H1 (cell line): ENCODE results near the gene MSI2. TPM values are rescaled to one million over a fixed set of nuclear protein-coding genes. Genes with fewer than 3 reads are reported as not detected.

Experiments used
- CTCF ChIA-PET: fragments of 300-600 bp; sonication (Branson Sonifier 250); formaldehyde crosslinking; loops from one replicate; lab custom pipeline; 2021; ENCODE audit not compliant: partially characterized antibody; lab: Charles Lee
- POLR2A ChIA-PET: fragments of 300-600 bp; sonication (Branson Sonifier 250); formaldehyde crosslinking; loops from one replicate; lab custom pipeline; 2021; ENCODE audit warnings: inconsistent platforms; ENCODE audit not compliant: partially characterized antibody; lab: Charles Lee
- DNase-seq, 2 experiments: peaks; one replicate each; pipeline versions ENCODE4 v3.0.0 to v3.0.0-alpha.2; 2010 to 2022; ENCODE audit warnings: low spot score in 2 of 2, low read depth in 1 of 2, mixed read lengths in 1 of 2
- FAIRE-seq: peaks from 2 replicates; lab custom pipeline; 2011; peaks lifted over from hg19 to GRCh38; lab: Jason Lieb, UNC
- H2AFZ ChIP-seq: 2 replicates; pipeline ENCODE4 v1.8.1; 2012; ENCODE audit warnings: low read length, inconsistent platforms
- H2AK5ac ChIP-seq: 2 replicates; pipeline ENCODE4 v1.6.1; 2013; ENCODE audit warnings: low read depth, low read length
- H2BK120ac ChIP-seq: replicated peaks from 2 replicates; pipeline ENCODE3; 2013; ENCODE audit warnings: low read depth, low read length, inconsistent platforms
- H2BK12ac ChIP-seq: 2 replicates; pipeline ENCODE4 v1.6.1; 2013; ENCODE audit warnings: low read depth, low read length
- H2BK15ac ChIP-seq: 2 replicates; pipeline ENCODE4 v1.6.1; 2013; ENCODE audit warnings: low read length
- H2BK20ac ChIP-seq: 2 replicates; pipeline ENCODE4 v1.6.1; 2013; ENCODE audit warnings: low read length
- H2BK5ac ChIP-seq: 2 replicates; pipeline ENCODE4 v1.6.1; 2013; ENCODE audit warnings: low read depth, low read length
- H3K14ac ChIP-seq: 2 replicates; pipeline ENCODE4 v1.6.1; 2013; ENCODE audit warnings: inconsistent platforms; ENCODE audit not compliant: insufficient read length
- H3K18ac ChIP-seq: 2 replicates; pipeline ENCODE4 v1.6.1; 2013; ENCODE audit warnings: low read length; ENCODE audit errors: extremely low read depth
- H3K23ac ChIP-seq: 2 replicates; pipeline ENCODE4 v1.6.1; 2013; ENCODE audit warnings: inconsistent platforms; ENCODE audit not compliant: insufficient read length
- H3K23me2 ChIP-seq: 2 replicates; pipeline ENCODE4 v1.6.1; 2013; ENCODE audit warnings: low read depth, low read length
- H3K27ac ChIP-seq: 2 replicates; pipeline ENCODE4 v1.6.1; 2011; ENCODE audit warnings: low read depth, low read length, inconsistent platforms
- H3K27me3 ChIP-seq, 4 experiments: replicated peaks in 1 of 4; 1 replicate in 1 of 4; 2 replicates in 3 of 4; pipeline versions ENCODE4 v1.6.1 to v1.8.1; 2011 to 2013; ENCODE audit warnings: low read length in 3 of 4, mild to moderate bottlenecking in 3 of 4, inconsistent platforms in 2 of 4, mixed read lengths in 2 of 4, moderate library complexity in 1 of 4; ENCODE audit not compliant: control insufficient read depth in 3 of 4, insufficient read depth in 3 of 4; ENCODE audit errors: extremely low read depth in 1 of 4
- H3K36me3 ChIP-seq, 4 experiments: 2 replicates each; pipeline versions ENCODE4 v1.6.1 to v1.8.1; 2011 to 2013; ENCODE audit warnings: mild to moderate bottlenecking in 4 of 4, low read length in 3 of 4, moderate library complexity in 2 of 4, control low read depth in 1 of 4, inconsistent platforms in 1 of 4; ENCODE audit not compliant: insufficient read depth in 4 of 4, control insufficient read depth in 2 of 4
- H3K4ac ChIP-seq: replicated peaks from 2 replicates; pipeline ENCODE3; 2013; ENCODE audit warnings: low read length, low read depth, mixed read lengths, inconsistent platforms; ENCODE audit not compliant: insufficient read length
- H3K4me1 ChIP-seq, 4 experiments: replicated peaks in 1 of 4; 1 replicate in 1 of 4; 2 replicates in 3 of 4; pipeline versions ENCODE4 v1.6.1 to v1.8.1; 2011 to 2013; ENCODE audit warnings: low read length in 3 of 4, inconsistent platforms in 2 of 4, mixed read lengths in 1 of 4; ENCODE audit not compliant: insufficient read depth in 4 of 4, control insufficient read depth in 3 of 4
- H3K4me2 ChIP-seq, 2 experiments: 2 replicates each; pipeline versions ENCODE4 v1.6.1 to v1.8.1; 2011 to 2013; ENCODE audit warnings: low read depth in 2 of 2, low read length in 2 of 2, control low read depth in 1 of 2, inconsistent platforms in 1 of 2, mild to moderate bottlenecking in 1 of 2; ENCODE audit not compliant: insufficient read depth in 1 of 2
- H3K4me3 ChIP-seq, 4 experiments: fragments of 200-600, 300-600 bp in 1 of 4; sonication (generic), shearing (Covaris generic), sonication (Bioruptor Twin) in 1 of 4; 2 replicates each; pipeline versions ENCODE4 v1.5.1 to v1.8.1; 2011 to 2016; ENCODE audit warnings: low read length in 4 of 4, low read depth in 3 of 4, control low read depth in 2 of 4, inconsistent platforms in 2 of 4, mild to moderate bottlenecking in 2 of 4, mixed read lengths in 1 of 4, moderate library complexity in 1 of 4; ENCODE audit not compliant: insufficient read depth in 2 of 4; ENCODE audit errors: extremely low read depth in 1 of 4
- H3K56ac ChIP-seq: replicated peaks from 2 replicates; pipeline ENCODE3; 2013; ENCODE audit warnings: low read depth, mild to moderate bottlenecking, mixed read lengths, low read length, inconsistent platforms; ENCODE audit not compliant: insufficient read length
- H3K79me1 ChIP-seq: 2 replicates; pipeline ENCODE4 v1.6.1; 2013; ENCODE audit warnings: low read depth, low read length, control low read depth
- H3K79me2 ChIP-seq, 2 experiments: 2 replicates each; pipeline versions ENCODE4 v1.6.1 to v1.8.1; 2012 to 2013; ENCODE audit warnings: low read length in 2 of 2, mild to moderate bottlenecking in 2 of 2, inconsistent platforms in 1 of 2; ENCODE audit not compliant: insufficient read depth in 2 of 2, control insufficient read depth in 1 of 2
- H3K9ac ChIP-seq, 4 experiments: replicated peaks in 1 of 4; 1 replicate in 1 of 4; 2 replicates in 3 of 4; pipeline versions ENCODE4 v1.6.1 to v1.8.1; 2011 to 2013; ENCODE audit warnings: low read depth in 3 of 4, low read length in 3 of 4, control low read depth in 2 of 4, mild to moderate bottlenecking in 2 of 4, moderate library complexity in 2 of 4, inconsistent platforms in 1 of 4; ENCODE audit errors: extremely low read depth in 1 of 4
- H3K9me3 ChIP-seq, 2 experiments: 2 replicates each; pipeline versions ENCODE4 v1.6.1 to v1.8.1; 2012 to 2013; ENCODE audit warnings: mild to moderate bottlenecking in 2 of 2, moderate library complexity in 2 of 2, control low read depth in 1 of 2, inconsistent platforms in 1 of 2, low read depth in 1 of 2, low read length in 1 of 2, mixed read lengths in 1 of 2; ENCODE audit not compliant: insufficient read depth in 2 of 2
- H4K20me1 ChIP-seq, 2 experiments: replicated peaks in 1 of 2; 2 replicates each; pipeline versions ENCODE3 to v1.8.1; 2011 to 2013; ENCODE audit warnings: inconsistent platforms in 2 of 2, low read length in 2 of 2, mild to moderate bottlenecking in 1 of 2; ENCODE audit not compliant: insufficient read depth in 2 of 2, control insufficient read depth in 1 of 2
- H4K5ac ChIP-seq: 2 replicates; pipeline ENCODE4 v1.6.1; 2013; ENCODE audit warnings: low read length, low read depth, mixed read lengths, inconsistent platforms; ENCODE audit not compliant: insufficient read length
- H4K8ac ChIP-seq: 2 replicates; pipeline ENCODE4 v1.8.0; 2013; ENCODE audit warnings: mild to moderate bottlenecking, moderate library complexity, low read length, inconsistent platforms; ENCODE audit not compliant: insufficient read depth; ENCODE audit errors: extremely low read depth
- H4K91ac ChIP-seq: replicated peaks from 2 replicates; pipeline ENCODE3; 2013; ENCODE audit warnings: low read length, mixed read lengths, inconsistent platforms; ENCODE audit not compliant: insufficient read length
- BRCA1 ChIP-seq: IDR thresholded peaks from 2 replicates; pipeline ENCODE4 v1.6.1; 2012; ENCODE audit warnings: low read depth, low read length, improper control_type of control experiment
- GTF2F1 ChIP-seq: IDR thresholded peaks from 2 replicates; pipeline ENCODE4 v1.6.1; 2012; ENCODE audit warnings: low read depth, low read length, improper control_type of control experiment, borderline replicate concordance
- KDM4A ChIP-seq: IDR thresholded peaks from one replicate; pipeline ENCODE4 v1.7.1; 2012; ENCODE audit warnings: low read depth, mild to moderate bottlenecking, moderate library complexity, low read length, inconsistent platforms; ENCODE audit not compliant: severe bottlenecking
- SRF ChIP-seq: IDR thresholded peaks from 2 replicates; pipeline ENCODE4 v1.6.1; 2011; ENCODE audit warnings: mild to moderate bottlenecking, low read depth, low read length, moderate library complexity
- TAF1 ChIP-seq: IDR thresholded peaks from 2 replicates; pipeline ENCODE4 v1.6.1; 2011; ENCODE audit warnings: mild to moderate bottlenecking, low read depth, low read length
- WGBS, 2 experiments: shearing (Covaris generic) in 1 of 2; methylation state at CpG; one replicate each; pipeline versions ENCODE4 v1.1.6 to v1.1.7; 2013 to 2015; ENCODE audit warnings: low lambda C conversion rate in 2 of 2, mixed read lengths in 2 of 2, inconsistent platforms in 1 of 2, low coverage in 1 of 2, missing lambda C conversion rate in 1 of 2; ENCODE audit not compliant: insufficient replicate concordance in 2 of 2, insufficient coverage in 1 of 2, insufficient read length in 1 of 2; ENCODE audit errors: extremely low coverage in 1 of 2, missing lambda C conversion rate in 1 of 2; 5-methylcytosine and 5-hydroxymethylcytosine counted together
- polyA plus RNA-seq, 7 experiments: library from polyadenylated mRNA; depleted of rRNA in 3 of 7; stranded (reverse) in 5 of 7; unstranded in 2 of 7; fragments of >200 nt in 5 of 7; fragments of 200-250 nt in 2 of 7; gene quantifications; 1 replicate in 5 of 7; 2 replicates in 1 of 7; 4 replicates in 1 of 7; pipeline versions ENCODE4 v1.2.1 to v1.2.3, GENCODE V29; 2011 to 2013; ENCODE audit warnings: missing spikeins in 2 of 7, mixed read lengths in 2 of 7
- total RNA-seq: library from RNA; stranded (reverse); fragmentation: NEBNext Ultra II Directional; extraction: Animal tissue kit (Norgen Biotek cat#: 25700); gene quantifications from 2 replicates; pipeline ENCODE4 v1.2.1, GENCODE V29; 2021

MSI2 gene
- total and polyA plus RNA-seq, 2 of the 8 experiments (the other 6 are each of a cell fraction or from before 2014, with no cell fraction given) = 36.7 to 80.6 TPM

- Histone ChIP-seq H4K8ac (no peak overlapping the region), H3K9ac (no peak overlapping the region), H3K23me2 (no peaks in the 10 kb centered on the region), H3K79me2 (no peaks in the 10 kb centered on the region), H3K79me1 (no peaks in the 10 kb centered on the region), H3K27ac (no peak overlapping the region), H2BK5ac (no peak overlapping the region), H3K56ac (no peak overlapping the region), H3K4me1 (no peaks in the 10 kb centered on the region), H3K9me3 (no peaks in the 10 kb centered on the region), H2BK20ac (no peak overlapping the region), H3K14ac (no peak overlapping the region), H2BK12ac (no peak overlapping the region), H3K23ac (no peak overlapping the region), H2AFZ (no peak overlapping the region), H4K91ac (no peak overlapping the region), H4K20me1 (no peaks in the 10 kb centered on the region), H4K5ac (no peak overlapping the region), H3K18ac (no peak overlapping the region), H2BK120ac (no peak overlapping the region), H2BK15ac (no peak overlapping the region), H3K27me3 (no peaks in the 10 kb centered on the region; a peak in 1 of 7 replicates), H3K4ac (no peak overlapping the region), H3K4me3 (no peak overlapping the region), H3K4me2 (no peak overlapping the region), H2AK5ac (no peak overlapping the region), H3K36me3 (no peaks in the 10 kb centered on the region; a peak in 1 of 8 replicates)
- FAIRE-seq (no peak), DNase-seq (no peak)
- 73% methylated on average over 1 of the region's 1 CpG; no CpG with 5 or more reads in 1 of the 2 experiments for WGBS, 2 experiments
- ChIA-PET CTCF (interaction anchor here (0.7 to 3.2 kb wide), 12 partner anchors 10 to 185 kb away, joined by 3 to 14 read pairs (median 4); no protein-coding TSS in a partner anchor), POLR2A (interaction anchor here (1.5 kb wide), 2 partner anchors 10 to 14 kb away, joined by 3 read pairs; no protein-coding TSS in a partner anchor)
- no peak for TF ChIP-seq KDM4A
- no peak for TF ChIP-seq BRCA1
- no peak for TF ChIP-seq TAF1
- no peak for TF ChIP-seq GTF2F1
- TF ChIP-seq SRF = no peak
Observed at GRCh38 chr17:57625511-57625910, 369.2 kb downstream of the MSI2 start.
